Activated effector memory CD4-positive, alpha-beta T cell treated with Interleukin-2 at 50 U/mL for 16 hours (primary cell): ENCODE results near the gene GSTM2.
A peak's percentile ranks its signal among the peaks of the same experiment; 100 is the strongest.
"Not testable (repeated sequence)": the region's sequence is repeated elsewhere in the genome, so short reads cannot be mapped to it uniquely, and the experiment has no call there.

Source experiments
- DNase-seq: peaks from one replicate; pipeline ENCODE4 v3.0.0-alpha.2; 2020

GSTM2 gene

DNA sequence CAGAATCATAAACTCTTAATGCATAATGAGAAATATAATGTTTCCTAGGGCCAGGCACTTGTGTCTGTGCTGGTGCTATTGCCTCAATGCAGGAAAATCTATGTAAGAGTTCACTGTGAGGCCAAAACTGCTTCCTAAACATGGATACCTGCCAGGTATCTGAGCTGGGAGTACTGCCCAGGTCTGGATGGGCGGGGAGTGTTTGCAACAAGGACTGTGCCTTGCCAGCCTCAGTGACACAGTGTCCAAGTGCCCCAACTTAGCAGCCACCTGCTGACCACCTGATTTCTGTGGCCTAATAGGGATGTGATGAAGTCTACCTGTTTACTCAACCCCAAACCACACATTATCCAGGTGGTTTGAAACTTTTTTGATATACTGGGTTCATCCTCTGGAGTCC, 17.5 kb downstream of the GSTM2 start:
- not testable (repeated sequence) for DNase-seq

DNA sequence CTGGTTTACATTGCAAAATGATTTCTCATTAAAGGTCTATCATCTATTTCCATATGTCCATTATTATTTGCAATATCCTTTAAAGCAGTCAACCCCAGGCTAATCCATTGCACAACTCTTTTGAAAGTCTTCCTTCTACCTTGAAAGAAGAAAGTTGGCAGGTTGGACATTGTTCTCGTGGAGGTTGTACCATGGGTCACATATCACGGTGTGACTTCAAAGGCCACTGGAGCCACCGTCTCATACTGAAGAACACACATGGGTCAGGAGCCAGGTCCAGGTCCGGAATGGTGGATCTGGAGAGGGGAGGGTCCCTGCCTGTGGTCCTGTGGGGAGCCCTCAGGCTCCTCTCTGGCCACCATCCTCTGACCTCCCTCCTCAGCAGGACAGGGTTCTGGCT, 18.0 kb downstream of the GSTM2 start:
- not testable (repeated sequence) for DNase-seq

DNA sequence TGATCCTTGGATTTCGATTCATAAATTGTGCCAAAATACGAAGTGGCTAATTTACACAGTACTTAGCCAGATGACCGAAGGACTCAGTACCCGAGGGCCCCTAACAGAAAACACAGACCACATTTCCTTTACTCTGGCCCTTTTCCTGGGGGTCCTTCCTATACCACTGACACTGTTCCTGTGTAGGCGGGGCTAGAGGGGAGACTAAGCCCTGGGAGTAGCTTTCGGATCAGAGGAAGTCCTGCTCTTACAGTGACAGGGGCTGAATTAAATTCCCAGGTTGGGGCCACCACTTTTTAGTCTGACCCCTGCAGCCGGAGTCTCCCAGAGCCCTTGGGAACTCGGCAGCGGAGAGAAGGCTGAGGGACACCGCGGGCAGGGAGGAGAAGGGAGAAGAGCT, 19.3 kb downstream of the GSTM2 start:
- not testable (repeated sequence) for DNase-seq

DNA sequence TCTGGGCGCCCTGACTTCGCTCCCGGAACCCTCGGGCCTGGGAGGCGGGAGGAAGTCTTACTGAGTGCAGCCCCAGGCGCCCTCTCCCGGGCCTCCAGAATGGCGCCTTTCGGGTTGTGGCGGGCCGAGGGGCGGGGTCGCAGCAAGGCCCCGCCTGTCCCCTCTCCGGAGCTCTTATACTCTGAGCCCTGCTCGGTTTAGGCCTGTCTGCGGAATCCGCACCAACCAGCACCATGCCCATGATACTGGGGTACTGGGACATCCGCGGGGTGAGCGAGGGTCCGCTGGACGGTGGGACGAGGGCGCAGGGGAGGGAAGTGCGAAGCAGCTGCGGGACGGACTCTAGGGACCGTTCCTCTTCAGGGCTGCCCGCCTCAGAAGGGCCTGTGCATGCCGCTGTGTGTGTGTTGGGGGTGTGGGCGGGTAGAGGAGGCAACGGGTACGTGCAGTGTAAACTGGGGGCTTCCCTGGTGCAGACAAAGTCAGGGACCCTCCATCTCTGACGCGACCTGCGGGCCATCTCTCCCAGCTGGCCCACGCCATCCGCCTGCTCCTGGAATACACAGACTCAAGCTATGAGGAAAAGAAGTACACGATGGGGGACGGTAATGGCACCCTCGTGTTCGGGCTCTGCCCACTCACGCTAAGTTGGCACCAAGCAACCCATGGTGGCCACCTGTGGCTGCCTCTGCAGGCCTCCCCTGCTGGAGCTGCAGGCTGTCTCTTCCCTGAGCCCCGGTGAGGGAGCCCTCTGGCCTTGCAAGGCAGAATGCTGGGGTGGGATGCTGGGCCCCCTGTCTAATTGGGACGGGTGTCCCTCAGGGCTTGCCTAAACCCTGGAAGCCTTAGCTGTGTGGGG, 20.0 kb downstream of the GSTM2 start, which contains the start of gene GSTM1:
TSS of gene GSTM1 (plus strand) at position 177 of the 859 bp plus-strand sequence. CDS start at position 234, 57 bp downstream.
- DNase-seq = peak; percentile 68

DNA sequence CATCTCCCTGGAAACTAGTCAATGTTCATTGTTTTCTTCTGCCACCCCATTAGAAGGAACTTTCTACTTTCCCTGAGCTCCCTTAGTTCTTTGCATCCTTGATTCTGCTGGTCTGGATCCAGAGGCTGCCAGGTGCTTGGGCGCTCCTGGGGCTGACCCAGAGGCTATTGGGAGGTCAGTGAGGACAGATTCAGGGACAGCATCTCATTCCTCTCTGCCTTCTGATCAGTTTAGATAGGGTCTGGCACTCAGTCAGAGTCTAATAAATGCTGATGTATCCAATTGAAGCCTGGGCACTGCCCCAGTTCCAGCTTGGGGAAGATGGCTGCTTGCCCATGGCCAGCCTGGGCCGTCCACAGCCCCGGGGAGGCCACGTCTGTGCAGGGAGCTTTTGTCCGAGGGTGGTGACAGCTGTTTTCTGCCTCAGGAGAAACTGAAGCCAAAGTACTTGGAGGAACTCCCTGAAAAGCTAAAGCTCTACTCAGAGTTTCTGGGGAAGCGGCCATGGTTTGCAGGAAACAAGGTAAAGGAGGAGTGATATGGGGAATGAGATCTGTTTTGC, 22.1 kb downstream of the GSTM2 start:
- DNase-seq = no peak

DNA sequence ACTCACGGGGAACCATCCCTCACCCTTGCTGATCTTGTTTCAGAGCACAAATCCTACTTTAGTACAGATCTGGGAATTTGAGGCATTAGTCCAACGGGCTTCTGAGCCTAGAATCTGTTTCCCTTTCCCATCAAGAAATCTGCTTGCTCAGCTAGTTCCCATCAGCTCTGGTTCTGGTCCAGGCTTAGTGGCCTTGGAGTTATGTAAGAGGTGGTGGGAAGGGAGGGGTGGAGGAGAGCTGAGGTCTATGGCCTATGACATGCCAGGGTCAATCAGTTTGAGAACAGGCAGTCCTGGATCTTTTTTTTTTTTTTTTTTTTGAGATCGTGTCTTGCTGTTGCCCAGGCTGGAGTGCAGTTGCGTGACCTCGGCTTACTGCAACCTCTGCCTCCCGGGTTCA, 23.9 kb downstream of the GSTM2 start:
- DNase-seq = no peak

DNA sequence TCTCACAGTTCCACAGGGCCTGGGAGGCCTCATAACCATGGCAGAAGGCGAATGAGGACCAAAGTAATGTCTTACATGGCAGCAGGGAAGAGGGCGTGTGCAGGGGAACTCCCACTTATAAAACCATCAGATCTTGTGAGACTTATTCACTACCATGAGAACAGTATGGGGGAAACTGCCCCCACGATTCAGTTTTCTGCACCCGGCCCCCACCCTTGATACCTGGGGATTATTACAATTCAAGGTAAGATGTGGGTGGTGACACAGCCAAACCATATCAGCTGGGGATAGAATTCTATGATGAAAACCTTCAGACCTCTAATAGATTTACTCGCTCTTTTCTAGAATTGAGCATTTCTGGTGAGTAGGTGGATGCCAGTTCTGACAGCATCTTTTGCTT, 26.5 kb downstream of the GSTM2 start:
- not testable (repeated sequence) for DNase-seq

DNA sequence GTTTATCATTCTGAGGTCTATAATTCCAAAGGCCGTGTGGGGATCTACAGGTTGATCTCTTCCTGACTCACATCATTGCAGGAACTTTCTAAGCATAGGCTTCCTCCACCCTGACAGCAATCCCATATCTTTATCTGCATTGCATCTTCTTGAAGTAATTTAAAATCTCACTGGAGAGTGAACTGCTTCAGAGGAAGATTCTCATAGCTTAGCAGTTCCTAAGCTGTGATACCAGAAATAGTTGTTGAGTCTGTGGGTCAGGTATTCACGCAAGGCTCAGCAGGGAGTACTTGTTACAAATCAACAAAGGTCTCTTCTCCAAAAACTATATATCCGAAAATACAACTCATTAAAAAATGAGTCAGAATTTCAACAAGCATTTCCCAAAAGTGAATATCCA, 27.3 kb downstream of the GSTM2 start:
- DNase-seq = not testable (repeated sequence)

DNA sequence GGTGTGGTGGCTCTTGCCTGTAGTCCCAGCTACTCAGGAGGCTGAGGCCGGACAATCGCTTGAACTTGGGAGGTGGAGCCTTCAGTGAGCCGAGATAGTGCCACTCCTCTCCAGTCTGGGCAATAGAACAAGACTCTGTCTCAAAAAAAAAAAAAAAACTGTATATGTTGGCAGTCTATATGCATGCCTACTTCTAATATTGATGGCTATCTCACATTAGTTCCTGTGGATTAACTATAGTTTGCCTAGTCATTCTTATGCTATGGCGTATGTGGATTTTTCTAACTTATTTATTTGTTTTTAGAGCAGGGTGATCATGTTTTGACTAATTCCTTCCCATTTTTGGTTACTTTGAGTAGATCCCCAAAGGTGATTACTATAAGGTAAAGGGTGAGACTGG, 29.2 kb downstream of the GSTM2 start:
- no peak for DNase-seq

DNA sequence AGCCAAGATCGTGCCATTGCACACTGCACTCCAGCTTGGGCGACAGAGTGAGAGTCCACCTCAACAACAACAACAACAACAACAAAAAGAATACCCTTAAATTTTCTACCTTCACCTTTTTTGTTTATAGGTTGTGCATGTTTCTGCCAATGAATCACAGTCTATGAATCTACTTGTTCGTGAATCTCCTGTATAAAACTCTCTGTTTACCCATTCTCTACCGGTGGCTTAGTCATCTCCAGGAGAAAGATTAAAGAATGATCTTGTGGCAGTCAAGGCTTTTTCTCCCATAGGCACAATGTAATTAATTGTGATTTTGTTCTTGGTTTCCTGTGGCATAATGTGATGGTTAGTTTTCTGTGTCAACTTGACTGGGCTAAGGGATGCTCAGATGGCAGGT, 30.0 kb downstream of the GSTM2 start:
- DNase-seq = not testable (repeated sequence)

DNA sequence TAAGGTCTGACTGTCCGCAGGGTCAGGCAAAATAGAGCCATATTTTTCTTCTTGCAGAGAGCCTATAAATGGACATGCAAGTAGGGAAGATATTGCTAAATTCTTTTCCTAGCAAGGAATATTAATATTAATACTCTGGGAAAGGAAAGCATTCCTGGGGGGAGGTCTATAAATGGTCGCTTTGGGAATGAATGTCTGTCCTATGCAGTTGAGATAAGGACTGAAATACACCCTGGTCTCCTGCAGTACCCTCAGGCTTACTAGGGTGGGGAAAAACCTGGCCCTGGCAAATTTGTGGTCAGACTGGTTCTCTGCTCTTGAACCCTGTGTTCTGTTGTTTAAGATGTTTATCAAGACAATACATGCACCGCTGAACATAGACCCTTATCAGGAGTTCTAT, 35.1 kb downstream of the GSTM2 start:
- not testable (repeated sequence) for DNase-seq

DNA sequence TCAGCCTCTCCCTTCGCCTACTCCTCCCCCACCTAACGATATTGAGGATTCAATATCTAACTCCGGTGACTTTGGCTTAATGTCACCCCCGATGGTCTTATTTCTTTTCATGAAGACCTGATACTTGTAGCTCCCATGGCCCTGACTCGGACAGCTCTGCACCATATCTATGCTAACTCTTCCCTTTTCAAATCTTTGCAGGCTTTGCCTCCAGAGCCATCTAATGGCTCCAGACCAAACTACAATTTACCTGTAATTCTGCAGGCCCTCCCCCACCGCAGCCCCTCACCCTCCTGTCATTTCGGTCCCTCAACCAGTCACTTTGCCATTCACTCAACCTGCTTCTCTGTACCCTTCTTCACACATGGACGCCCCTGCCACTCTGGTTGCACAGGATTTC, 36.3 kb downstream of the GSTM2 start:
- DNase-seq = no peak

DNA sequence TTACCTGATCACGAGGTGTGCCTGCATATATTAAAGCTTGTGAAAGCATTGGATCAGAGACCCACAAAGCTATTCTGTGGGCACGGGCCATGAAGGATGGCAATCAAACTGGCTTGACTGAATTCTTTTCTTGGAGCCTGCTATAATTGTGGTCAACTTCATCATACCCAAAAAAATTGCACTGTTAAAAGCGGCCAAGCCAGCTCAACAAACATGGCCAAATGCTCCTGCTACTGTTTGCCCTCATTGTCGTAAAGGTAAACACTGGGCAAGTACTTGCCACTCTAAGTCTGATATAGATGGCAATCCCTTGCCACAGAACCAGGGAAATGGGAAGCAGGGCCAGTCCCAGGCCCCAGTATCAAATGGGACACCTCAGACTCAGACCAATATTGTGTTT, 37.6 kb downstream of the GSTM2 start:
- DNase-seq = no peak

DNA sequence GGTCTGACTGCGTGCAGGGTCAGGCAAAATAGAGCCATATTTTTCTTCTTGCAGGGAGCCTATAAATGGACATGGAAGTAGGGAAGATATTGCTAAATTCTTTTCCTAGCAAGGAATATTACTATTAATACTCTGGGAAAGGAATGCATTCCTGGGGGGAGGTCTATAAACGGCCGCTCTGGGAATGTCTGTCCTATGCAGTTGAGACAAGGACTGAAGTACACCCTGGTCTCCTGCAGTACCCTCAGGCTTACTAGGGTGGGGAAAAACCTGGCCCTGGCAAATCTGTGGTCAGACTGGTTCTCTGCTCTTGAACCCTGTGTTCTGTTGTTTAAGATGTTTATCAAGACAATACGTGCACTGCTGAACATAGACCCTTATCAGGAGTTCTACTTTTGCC, 41.1 kb downstream of the GSTM2 start:
- not testable (repeated sequence) for DNase-seq

DNA sequence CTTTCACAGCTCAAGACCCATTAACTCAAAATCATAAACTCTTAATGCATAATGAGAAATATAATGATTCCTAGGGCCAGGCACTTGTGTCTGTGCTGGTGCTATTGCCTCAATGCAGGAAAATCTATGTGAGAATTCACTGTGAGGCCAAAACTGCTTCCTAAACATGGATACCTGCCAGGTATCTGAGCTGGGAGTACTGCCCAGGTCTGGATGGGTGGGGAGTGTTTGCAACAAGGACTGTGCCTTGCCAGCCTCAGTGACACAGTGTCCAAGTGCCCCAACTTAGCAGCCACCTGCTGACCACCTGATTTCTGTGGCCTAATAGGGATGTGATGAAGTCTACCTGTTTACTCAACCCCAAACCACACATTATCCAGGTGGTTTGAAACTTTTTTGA, 42.0 kb downstream of the GSTM2 start:
- not testable (repeated sequence) for DNase-seq

DNA sequence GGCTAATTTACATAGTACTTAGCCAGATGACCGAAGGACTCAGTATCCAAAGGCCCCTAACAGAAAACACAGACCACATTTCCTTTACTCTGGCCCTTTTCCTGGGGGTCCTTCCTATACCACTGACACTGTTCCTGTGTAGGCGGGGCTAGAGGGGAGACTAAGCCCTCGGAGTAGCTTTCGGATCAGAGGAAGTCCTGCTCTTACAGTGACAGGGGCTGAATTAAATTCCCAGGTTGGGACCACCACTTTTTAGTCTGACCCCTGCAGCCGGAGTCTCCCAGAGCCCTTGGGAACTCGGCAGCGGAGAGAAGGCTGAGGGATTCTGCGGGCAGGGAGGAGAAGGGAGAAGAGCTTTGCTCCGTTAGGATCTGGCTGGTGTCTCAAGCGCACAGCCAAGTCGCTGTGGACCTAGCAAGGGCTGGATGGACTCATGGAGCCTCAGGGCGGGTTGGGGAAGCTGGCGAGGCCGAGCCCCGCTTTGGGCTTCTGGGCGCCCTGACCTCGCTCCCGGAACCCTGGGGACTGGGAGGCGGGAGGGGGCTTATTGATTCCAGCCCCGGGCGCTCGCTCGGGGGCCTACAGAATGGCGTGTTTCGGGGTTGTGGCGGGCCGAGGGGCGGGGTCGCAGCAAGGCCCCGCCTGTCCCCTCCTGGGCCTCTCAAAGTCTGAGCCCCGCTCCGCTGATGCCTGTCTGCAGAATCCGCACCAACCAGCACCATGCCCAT, 43.9 kb downstream of the GSTM2 start, which contains the start of gene GSTM5:
TSS of gene GSTM5 (plus strand) at position 659 of the 728 bp plus-strand sequence. CDS start at position 721, 62 bp downstream.
- DNase-seq = not testable (repeated sequence)

DNA sequence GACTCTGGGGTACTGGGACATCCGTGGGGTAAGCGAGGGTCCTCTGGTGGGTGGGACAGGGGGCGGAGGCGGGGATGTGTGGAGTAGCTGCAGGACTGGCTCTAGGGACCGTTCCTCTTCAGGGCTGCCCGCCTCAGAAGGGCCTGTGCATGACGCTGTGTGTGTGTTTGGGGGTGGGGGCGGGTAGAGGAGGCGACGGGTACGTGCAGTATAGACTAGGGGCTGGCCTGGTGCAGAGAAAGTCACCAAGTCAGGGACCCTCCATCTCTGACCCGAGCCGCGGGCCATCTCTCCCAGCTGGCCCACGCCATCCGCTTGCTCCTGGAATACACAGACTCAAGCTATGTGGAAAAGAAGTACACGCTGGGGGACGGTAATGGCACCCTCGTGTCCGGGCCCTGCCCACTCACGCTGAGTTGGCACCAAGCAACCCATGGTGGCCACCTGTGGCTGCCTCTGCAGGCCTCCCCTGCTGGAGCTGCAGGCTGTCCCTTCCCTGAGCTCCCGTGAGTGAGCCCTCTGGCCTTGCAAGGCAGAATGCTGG, 44.5 kb downstream of the GSTM2 start:
- no peak for DNase-seq

DNA sequence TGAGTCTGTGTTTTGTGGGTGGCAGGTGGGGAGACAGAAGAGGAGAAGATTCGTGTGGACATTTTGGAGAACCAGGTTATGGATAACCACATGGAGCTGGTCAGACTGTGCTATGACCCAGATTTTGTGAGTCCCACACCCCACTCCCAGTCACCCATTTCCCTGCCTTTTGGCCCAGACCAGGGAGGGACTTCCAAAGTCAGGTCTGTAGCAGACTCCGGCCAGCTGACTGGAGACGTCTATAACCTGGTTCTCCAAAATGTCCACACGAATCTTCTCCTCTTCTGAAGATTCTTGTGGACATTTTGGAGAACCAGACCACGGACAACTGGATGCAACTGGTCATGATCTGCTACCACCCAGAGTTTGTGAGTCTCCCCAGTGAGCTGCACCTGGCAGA, 45.8 kb downstream of the GSTM2 start:
- DNase-seq = no peak

DNA sequence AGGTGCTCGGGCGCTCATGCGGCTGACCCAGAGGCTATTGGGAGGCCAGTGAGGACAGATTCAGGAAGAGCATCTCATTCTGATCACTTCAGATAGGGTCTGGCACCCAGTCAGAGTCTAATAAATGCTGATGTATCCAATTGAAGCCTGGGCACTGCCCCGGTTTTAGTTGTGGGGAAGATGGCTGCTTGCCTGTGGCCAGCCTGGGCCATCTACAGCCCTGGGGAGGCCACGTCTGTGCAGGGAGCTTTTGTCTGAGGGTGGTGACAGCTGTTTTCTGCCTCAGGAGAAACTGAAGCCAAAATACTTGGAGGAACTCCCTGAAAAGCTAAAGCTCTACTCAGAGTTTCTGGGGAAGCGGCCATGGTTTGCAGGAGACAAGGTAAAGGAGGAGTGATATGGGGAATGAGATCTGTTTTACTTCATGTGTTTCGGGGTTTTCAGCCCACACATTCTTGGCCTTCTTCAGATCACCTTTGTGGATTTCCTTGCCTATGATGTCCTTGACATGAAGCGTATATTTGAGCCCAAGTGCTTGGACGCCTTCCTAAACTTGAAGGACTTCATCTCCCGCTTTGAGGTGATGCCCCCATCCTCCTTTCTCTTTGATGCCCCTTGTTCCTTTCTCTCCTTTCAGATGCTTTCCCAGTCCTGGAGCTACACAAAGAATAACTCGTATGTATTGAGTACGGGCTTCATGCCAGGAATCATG, 47.0 kb downstream of the GSTM2 start:
- no peak for DNase-seq

DNA sequence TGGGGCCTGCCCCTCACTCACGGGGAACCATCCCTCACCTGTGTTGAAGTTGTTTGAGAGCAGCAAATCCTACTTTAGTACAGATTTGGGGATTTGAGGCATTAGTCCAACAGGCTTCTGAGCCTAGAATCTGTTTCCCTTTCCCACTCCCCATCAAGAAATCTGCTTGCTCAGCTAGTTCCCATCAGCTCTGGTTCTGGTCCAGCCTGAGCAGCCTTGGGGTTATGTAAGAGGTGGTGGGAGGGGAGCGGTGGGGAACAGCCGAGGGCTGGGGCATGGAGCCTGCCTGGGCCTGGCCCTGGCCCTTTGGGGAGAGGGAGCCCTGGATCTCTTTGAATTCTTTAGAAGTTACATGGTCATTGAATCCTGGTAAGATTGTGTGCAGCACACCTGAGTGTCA, 48.3 kb downstream of the GSTM2 start:
- DNase-seq = no peak

DNA sequence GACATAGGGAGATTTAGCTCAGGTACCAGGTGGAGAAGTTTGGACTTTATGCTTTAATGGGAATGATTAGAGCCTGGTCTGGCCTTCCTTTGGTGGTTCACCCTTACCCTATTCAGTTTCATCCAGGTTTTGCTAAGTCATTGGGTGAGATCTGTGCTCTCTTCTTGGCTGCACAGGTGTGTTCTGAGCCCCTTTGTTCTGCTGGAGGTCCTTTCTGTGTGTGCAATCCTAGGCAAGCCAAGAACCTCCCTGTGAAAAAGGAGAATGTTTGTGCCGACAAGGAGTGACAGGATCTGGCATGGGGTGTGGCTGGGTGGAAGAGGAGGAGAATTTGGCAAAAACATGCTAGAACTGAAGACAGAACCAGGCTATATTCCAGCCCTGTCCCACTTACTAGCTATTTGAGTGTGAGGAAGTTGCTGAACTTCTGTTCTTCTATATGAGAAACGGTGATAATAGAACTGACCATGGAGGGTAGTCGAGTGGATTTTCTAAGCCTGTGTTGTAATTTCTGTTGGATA, 48.8 kb downstream of the GSTM2 start:
- no peak for DNase-seq

DNA sequence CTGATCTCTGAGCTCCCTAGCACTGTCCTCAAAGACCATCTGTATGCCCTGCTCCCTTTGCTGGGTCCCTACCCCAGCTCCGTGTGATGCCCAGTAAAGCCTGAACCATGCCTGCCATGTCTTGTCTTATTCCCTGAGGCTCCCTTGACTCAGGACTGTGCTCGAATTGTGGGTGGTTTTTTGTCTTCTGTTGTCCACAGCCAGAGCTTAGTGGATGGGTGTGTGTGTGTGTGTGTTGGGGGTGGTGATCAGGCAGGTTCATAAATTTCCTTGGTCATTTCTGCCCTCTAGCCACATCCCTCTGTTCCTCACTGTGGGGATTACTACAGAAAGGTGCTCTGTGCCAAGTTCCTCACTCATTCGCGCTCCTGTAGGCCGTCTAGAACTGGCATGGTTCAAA, 49.9 kb downstream of the GSTM2 start:
- no peak for DNase-seq
